NCI-H82 (cell line): ENCODE measurements around the gene TRMT10B.

ENCODE experiments used
- DNase-seq: peaks from one replicate; lab custom pipeline; 2025; lab: John Stamatoyannopoulos, UW

The TRMT10B gene, protein sequence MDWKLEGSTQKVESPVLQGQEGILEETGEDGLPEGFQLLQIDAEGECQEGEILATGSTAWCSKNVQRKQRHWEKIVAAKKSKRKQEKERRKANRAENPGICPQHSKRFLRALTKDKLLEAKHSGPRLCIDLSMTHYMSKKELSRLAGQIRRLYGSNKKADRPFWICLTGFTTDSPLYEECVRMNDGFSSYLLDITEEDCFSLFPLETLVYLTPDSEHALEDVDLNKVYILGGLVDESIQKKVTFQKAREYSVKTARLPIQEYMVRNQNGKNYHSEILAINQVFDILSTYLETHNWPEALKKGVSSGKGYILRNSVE

DNA sequence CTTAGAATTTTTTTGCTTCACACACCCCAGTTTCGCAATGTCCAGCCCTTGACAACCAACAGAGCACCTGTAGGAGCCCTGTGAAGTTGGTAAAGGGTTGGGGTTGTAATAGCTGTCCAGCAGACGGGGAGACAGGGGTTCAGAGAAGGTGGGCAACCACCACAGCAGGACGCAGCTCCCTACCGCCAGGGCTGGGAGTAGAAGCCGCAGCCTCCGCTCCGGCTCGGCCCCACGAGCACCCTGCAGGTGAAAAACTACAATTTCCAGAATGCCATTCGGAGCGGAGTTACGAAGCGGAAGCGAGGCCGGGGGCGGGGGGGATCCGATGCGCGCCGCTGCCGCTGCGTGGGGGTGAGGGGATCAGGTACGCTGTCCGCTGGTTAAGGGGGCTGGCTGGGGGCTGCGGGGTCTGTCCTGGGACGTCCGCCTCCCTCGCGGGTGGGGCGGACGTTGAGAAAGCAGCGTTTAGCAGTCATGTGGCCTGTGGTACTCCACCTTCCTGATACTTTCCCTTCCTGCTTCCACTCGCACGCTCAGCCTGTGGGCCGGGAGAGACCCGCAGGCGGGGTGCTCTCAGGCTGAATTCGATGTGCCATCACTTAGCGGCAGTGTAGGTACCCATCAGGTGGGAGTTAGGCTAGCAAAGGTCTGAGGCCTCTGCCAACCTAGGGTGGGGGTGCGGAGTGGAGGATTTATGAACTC lies at the start of gene TRMT10B:
TSS of gene TRMT10B (plus strand) at position 317 of the 702 bp plus-strand sequence. CDS start 8,127 bp downstream, outside the sequence.
- DNase-seq, result peak; percentile 78

DNA sequence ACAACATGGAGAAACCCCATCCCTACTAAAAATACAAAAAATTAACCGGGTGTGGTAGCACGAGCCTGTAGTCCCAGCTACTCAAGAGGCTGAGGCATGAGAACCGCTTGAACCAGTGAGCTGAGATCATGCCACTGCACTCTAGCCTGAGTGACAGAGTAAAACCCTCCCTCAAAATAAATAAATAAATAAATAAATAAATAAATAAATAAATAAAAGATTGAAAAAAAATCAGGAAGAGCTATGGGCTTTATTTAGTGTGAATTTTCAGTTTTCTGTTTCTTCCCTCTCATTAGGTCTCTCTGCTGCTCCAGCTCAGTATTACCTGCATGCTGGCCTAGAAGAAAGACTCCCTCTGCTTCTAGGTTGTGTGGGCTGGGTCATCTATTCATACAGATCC lies 47.8 kb upstream of the TRMT10B start:
- DNase-seq, result no peak

DNA sequence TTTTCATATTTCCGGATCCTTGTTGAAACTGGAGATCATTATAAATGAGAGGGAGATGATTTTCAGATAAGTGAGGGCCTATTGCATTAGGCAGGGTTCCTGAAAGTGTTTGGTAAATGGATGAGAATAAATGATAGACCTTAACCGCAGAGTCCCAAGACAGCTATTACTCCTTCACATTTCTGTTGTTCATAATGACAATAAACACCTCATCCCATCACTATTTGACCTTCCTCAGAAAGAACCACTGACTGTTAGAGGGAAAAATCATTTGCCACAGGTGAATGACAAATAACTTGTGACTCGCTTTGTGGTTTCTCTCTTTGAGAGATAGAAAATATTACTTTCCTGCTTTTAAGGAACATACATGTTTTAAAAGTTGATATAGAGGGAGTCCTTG lies 47.3 kb upstream of the TRMT10B start:
- no peak for DNase-seq

DNA sequence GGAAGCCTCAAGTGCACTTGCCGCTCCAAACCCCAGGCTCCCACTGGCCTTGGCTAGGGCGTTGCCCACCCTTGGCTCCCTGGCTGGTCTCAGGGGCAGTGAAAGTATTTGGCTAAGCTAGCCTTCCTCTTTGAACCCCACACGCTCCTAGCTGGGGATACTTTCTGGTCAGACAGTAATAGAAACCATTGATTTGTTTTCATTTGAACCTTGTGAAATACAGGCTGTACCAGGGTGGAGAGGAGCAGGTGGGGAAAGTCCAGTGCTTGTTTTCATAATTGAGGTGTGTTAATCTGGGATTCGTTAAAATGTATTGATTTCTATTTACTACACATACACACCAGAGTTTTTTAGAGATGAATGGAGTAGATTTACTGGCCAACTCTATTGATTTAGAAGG lies 45.9 kb upstream of the TRMT10B start:
- no peak for DNase-seq

DNA sequence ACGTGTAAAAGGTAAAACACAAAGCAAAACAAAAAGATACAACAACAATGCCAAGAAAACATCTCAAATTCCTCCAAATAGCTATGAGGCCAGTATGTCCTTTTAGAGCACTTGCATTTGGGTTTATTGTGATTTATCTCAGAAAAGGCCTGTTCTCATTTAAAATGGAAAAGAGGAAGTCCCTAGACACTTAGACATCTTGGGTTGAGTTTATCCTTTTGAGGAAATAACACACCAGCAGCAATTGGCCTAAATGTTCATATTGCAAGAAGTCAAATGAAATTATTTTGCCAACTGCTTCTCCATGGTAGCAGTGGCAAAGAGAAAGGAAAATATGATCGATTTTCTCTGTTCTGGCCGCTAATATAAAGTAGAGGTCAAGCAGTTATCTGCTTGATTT lies 43.6 kb upstream of the TRMT10B start:
- no peak for DNase-seq

DNA sequence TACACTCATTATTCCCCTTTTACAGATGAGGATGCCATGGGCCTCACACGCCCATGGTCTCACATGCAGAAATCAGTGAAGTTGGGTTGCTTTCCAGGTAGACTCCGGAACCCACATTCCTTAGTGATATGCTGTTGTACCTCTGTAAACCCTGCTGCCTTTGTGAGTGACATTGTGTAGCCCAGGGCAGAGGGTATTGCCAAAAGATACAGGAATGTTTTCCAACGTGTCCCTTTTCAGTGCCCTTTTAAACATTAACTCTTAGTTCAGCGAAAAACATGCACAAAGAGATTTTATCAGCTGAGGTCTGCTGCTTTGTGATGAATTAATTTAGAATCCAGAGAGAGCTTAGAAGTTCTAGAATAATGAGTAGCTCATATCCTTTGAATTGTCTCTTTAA lies 38.3 kb upstream of the TRMT10B start:
- no peak for DNase-seq

DNA sequence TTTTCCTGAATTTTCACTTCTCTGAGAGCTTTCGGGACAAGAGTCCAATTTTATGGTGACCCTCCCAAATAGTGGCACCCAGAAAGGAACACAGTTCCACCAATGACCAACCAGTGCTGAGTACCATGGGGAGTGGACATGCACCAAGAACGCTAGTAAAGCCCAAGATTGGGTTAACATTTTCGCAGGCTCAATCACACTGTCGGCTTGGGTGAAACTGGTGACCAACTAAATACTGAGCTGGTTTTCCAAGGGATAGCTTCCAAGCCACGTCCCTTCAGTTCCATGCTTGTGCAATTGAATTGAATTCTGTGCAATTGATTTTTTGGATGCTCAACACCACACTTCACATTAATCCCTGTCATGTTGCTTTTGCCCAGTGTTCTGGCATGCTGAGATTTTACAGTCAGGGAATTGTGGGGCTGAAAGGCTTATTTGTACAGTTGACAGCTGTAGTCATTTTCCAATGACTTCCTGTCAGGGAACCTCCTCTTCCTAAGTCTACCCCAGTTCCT lies 37.6 kb upstream of the TRMT10B start:
- DNase-seq, result no peak

DNA sequence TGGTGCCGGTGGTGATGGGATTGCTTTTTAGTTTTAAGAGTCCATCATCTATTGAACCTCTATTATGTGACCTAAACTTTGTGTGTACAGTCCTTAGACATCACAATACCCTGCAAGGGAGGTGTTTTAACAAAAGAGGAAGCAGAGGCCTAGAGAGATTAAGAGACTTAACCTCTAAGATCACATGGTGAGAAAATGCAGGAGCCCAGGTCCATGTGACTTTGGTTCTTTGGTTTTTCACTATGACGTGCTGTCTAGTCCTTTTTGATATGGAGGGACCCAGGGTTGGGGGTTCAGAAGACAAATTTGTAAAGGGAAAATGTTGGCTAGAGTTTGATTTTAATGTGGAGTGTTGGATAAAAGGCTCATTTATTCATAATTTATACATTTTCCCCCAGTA lies 34.1 kb upstream of the TRMT10B start:
- DNase-seq, result no peak

DNA sequence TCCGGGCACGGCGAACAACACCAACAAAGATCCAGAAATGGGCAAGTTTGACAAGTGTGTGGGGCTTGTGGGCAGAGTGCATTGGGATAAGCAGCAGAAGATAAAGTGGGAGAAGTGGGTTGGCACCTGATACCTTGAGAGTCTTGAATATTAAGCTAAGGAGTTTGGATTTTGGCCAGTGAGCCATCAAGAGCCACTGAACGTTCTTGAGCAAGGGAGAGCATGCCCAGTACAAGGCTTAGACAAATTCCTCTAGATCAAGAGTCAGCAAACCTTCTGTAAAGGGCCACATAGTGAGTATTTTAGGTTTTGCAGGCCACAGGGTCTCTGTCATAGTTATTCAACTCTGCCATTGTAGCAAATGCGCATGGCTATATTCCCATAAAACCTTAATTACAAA lies 26.6 kb upstream of the TRMT10B start:
- DNase-seq, result no peak

DNA sequence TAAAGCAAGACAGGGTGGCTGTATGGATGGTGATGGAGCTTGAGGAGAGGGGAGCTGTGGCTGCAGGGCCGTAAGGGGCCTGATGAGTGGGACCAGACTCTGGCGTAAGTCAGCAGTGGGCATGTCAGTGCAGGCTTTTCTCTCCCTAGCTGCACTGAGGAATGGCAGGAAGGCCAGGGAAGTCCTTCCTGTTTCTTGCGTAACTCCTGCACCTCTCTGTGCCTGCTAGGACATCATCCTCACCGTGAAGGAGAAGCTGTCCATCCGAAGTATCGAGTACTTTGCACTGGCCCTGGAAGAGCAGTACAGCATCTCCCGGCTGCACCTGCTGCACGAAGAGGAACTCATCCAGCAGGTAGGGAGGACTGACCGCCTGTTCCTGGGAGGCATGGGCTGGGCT lies 24.1 kb upstream of the TRMT10B start:
- no peak for DNase-seq

DNA sequence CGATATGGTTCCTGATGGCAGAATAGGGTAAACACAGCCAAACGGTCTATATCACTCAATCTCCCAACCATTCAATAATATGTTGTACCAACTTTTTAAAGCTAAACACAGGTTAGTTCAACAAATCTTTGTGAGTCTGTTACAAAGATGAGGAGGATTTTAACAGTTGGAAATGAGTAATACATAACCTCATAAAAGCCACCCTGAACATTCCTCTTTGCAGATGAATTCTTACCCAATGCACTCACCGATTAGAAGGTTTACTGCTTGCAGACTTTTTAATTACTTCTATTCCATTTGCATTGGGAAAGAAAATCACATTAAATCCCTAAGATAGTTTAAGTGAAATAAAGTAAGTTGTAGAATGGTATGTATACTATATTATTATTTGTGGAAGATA lies 23.3 kb upstream of the TRMT10B start:
- DNase-seq, result no peak

DNA sequence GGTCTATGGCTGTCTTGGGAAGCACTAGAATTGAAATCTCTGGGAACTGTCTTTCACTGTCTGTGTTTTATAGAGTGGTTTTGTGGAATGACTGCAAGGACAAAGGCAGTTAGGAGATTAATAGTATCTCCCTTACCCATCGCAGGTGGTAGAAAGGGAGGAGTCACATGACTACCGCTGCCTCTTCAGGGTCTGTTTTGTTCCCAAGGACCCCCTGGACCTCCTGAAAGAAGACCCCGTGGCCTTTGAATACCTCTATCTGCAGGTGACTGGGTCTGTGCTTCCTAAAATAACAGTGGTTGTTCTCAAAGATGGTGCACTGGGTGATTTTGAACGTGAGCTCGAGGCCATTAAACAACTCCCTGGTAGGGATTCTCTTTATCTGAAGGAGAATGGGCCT lies 22.8 kb upstream of the TRMT10B start:
- peak; percentile 8 for DNase-seq

DNA sequence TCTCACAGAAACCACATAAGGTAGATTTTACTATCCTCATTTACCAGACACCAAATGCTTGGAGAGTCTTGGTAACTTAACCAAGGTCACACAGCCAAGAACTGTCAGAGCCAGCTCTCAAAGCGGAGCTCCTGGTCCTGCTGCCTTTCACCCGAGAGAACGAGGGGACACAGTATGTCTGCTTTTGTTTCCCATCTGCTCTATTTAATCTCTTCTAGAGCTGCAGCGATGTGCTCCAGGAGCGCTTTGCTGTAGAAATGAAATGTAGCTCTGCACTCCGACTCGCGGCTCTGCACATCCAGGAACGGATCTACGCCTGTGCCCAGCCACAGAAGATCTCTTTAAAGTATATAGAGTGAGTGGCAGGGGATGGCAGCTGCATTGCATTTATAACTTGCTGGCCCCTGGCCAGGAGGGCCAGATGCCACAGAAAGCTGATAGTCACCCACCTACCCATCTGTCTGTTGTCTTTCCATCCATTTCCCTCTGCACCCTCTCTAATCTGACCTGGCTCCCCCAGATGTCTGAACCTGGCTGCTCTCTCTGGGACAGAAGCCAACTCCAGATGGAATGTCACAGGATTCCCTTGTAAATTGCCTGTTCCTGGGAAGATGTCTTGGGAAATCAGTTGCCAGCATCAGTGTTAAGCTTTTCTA lies 21.4 kb upstream of the TRMT10B start:
- peak; percentile 98 for DNase-seq

DNA sequence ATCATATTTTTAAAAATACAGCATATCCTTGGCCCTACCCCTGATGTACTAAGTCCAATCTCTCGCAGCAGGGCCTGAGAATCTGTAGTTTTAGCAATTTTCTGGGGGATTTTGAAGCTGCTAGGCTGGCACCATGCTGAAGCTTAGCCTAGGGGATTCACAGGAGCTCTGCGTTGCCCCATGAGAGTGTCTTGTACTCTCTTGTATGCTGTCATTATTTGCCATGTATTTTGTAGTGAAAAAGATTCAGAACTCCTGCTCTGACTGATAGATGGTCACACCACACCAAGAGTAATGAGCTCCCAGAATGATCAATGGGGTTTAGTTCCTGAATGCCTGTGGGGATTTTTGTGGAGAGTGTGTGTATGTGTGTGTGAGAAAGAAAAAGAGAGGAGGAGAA lies 20.7 kb upstream of the TRMT10B start:
- no peak for DNase-seq

DNA sequence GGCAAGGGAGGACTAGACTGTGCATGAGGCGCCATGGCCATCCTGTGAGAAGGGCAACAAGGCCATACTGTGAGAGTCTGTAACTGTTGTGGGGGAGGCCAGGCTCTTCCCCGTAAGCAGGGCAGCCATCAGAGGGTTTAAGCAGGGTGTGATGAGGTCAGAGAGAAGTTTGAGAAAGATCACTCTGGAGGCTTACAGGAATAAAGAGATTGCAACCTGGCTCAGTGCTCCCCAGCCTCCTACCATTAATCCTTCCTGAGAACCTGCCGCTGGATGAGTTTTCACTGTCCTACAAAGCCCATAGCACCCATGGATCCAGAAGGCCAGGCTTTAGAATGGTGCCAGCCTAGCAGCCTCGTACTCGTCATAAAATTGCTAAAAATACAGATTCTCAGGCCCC lies 14.4 kb upstream of the TRMT10B start:
- DNase-seq, result peak; percentile 85

DNA sequence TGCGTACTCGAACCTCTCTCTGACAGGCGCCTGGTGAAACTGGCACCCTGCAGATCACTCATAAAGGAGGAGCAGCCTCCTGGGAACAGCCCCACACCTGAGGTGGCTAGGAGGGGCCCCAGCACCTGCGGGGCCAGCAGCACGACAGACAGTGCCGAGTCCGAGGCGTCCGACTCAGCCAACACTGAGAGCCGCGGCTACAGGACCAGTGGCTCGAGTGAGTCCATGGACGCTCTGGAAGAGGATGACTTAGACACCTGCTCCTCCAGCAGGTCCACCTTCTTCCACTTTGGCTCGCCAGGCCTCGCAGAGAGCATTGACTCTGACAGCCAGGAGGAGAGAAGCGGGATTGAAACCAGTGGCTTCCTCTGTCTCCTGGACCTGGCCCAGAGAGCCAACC lies 13.5 kb upstream of the TRMT10B start:
- DNase-seq, result no peak

DNA sequence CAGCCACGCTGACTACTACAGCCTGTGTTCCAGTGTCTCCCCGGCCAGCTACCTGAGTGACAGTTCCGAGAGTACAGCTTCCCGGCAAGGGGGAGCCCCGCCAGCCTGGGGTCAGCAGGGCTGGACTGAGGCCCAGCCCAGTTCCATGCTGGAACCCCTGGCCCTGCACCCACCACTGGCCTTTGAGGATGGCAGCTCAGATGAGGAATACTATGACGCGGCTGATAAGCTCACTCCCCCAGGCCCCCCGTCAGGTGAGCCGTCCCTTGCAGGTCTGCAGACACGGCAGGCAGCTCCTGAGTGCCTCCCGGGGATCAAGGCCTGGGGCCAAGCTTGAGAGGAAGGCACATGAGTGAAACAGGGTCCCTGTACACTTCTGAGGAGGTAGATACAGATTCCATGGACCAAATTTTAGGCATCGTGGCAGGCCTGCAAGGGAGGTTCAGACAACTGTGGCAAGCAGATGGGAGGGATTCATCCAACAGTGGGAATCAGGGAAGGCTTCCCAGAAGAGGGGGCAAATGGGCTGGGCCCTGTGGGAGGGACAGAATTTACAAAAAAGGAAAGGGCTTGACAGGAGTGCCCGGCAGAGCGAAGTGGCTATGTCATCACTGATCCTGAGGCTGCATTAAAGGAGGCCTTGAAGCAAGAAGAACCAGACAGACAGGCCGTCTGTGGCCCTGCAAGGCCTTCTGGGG lies 12.8 kb upstream of the TRMT10B start:
- DNase-seq, result no peak

DNA sequence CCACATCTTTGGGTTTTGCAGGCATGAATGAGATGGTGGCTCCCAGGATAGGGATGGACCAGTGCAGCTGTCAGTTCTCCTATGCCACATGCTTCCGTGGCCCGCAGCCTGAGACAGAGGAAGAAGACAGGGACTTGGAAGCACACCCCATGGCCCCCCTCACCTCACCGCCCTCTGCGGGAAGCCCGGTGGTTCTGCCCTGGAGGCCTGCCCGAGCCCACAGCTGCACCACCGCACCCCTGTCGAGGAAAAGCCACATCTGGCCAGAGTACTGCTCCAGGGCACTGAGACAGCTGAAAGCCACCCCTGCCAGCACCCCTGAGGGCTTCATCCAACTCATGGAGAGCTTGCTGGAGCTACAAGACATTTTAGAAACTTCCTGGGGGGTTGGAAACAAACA lies 7.6 kb upstream of the TRMT10B start:
- DNase-seq, result no peak

DNA sequence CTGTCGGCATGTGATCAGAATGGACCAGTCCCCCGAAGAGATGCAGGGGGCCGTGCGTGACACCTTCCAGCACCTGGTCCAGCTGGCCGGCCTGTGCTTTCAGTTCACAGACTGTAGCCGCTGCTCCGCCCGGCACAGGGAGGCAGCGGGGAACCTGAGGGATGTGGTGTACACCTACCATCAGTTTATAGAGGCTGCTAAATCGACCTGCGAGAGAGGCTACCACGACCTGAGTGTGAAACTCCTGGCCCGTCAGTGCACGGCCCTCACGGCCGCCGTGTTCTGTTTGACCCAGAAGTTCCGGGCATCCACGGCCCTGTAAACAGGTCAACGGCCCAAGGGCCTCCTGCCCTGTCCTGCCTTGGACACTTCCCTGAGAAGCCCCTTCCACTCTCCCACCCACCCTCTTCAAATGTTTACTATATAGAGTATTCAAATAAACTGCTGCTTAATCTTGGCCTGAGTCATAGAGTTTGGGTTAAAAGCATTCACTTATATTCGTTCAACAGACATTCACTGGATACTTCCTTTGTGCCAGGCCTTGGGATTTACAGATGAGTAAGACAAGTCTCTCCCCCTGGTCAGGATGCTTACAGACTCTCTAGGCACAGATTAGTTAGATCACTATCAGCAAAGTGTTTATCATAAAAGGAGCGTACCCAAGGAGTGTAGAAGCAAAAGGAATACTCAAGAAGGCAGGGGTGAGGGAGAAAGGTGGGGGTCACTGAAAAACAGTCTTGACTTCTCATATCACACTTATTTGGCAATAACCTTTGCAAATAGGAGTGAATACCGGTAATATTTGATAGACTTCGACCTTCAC lies 6.9 kb upstream of the TRMT10B start:
- DNase-seq, result peak; percentile 58

DNA sequence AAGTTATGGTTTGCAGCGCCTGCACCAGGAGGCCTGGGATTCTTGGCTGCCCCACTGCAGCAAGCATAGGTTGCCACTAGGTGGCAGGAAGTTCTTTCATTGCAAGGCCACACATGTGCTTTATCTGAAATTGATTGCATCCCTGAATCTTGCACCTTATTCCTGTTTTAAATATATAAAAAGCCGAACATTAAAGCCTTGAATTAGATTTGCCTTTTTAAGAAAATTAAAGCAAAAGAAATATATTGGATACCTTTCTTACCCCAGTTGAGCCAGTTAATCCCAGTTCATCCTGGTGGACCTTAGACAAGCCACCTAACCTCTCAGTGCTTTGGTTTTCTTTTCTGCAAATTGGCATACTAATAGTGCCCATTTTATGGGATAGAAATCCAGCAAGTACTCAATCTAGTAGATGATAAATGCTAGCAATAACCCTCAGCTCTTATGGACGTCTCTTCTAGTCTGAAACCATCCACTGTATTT lies 6.3 kb upstream of the TRMT10B start:
- DNase-seq, result peak; percentile 76

DNA sequence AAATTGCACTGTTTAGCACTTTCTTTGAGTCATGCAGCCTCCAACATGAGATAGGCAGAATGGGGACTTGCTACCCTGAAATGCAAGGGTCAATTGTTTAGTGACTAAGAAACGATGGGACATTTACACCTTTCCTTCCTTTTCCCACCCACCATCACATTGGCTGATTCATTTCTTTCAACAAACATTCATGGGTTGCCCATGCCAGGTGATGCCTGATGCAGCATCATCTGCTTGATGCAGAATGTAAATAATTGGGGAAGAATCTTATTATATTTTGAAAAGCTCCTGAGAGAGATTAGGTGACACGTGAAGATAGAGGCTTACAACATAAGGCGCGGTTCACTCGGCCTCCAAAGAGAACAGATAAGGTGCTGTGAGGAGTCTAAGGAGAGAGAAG lies 4.5 kb upstream of the TRMT10B start:
- peak; percentile 26 for DNase-seq
